ENCODE data around the gene XIST.

DNA sequence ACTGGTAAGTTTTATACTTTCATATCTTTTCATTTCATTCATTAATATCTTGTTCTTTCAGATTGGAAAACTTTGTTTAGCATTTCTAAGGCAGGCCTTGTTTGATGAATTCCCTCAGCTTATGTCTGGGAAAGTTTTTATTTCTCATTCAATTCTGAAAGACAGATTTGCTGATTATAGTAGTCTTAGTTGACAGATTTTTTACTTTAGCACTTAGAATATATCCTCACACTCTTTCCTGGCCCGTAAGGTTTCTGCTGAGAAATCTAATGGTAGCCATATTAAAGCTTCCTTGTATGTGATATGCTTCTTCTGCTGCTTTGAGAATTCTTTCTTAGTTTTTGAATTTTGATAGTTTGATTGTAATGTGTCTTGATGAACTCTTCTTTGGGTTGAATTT, 7.1 kb upstream of the XIST start:
- no peak for TF ChIP-seq CTCF (IDR thresholded peaks at IDR 0.05)
- no peak for TF ChIP-seq POLR2A (IDR thresholded peaks at IDR 0.05)

All from esophagus squamous epithelium (tissue), 4 donors.